Measurements from ENCODE around the gene SLC35A3. TPM values are rescaled to one million over a fixed set of nuclear protein-coding genes. Genes with fewer than 3 reads are reported as not detected.

The SLC35A3 gene
- total and polyA plus RNA-seq, 9 of the 15 experiments (the other 6 are each of a cell fraction or from before 2014, with no cell fraction given) = 3.5 to 21.7 (median 13.2) TPM

DNA sequence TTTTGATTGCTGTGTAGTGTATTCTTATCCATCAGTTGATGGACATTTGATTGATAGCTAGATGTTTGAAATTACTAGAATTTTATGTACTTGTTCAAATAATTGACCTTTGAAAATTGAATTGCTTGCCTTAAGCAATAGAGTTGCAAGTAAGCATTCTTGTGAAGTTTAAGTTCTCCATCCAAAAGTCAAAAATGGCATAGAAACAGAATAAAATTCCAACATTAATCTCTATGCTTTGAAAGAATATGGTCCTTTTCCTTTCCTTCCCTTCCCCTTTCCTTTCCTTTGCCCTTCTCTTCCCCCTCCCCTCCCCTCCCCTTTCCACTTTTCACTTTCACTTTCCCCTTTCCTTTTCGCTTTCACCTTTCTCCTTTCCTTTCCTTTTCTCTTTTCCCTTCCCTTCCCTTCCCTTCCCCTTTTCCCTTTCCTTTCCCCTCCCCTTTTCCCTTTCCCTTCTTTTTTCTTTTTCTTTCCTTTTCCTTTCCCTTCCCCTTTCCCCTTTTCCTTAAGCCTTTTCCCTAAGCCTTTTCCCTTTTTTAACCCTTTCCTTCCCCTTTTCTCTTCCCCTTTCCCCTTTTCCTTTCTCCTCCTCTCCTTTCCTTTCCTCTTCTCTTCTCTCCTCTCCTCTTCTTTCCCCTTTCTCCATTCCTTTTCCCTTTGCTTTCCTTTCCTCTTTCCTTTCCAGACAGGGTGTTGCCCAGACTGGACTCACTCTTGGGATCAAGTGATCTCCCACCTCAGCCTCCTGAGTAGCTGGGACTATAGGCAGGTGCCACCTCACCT is 95.6 kb downstream of the SLC35A3 start (continued):
- TF ChIP-seq THRAP3 (IDR thresholded peaks at IDR 0.05; ENCODE audit: borderline replicate concordance) (peak; percentile 91), LARP7 (IDR thresholded peaks at IDR 0.05) (peak; percentile 91), OTX1 (CRISPR knock-in tag; IDR thresholded peaks at IDR 0.05) (peak; percentile 52; the same call in 1 of the 2 replicates), KLF10 (CRISPR knock-in tag; IDR thresholded peaks at IDR 0.05) (no peak), ARHGAP35 (IDR thresholded peaks at IDR 0.05; ENCODE audit: partially characterized antibody) (peak; percentile 70), MAZ (CRISPR knock-in tag; conservative IDR thresholded peaks at IDR 0.05 in 1 of 2, IDR thresholded peaks at IDR 0.05 in 1 of 2) (no peak), MCM2 (IDR thresholded peaks at IDR 0.05; ENCODE audit: low read depth) (no peak), MEIS2 (IDR thresholded peaks at IDR 0.05; ENCODE audit: partially characterized antibody) (no peak), ADNP (tag; IDR thresholded peaks at IDR 0.05) (no peak), POLR2B (IDR thresholded peaks at IDR 0.05; ENCODE audit: low read depth, partially characterized antibody) (peak; percentile 40), SMARCA4 (IDR thresholded peaks at IDR 0.05) (peak; percentile 59; the same call in 1 of the 2 replicates), SUPT5H (IDR thresholded peaks at IDR 0.05) (peak; percentile 51), ZNF282 (CRISPR knock-in tag; IDR thresholded peaks at IDR 0.05) (no peak), CHD1 (IDR thresholded peaks at IDR 0.05; ENCODE audit: low read length) (no peak), ZNF311 (CRISPR knock-in tag; IDR thresholded peaks at IDR 0.05) (no peak), GATAD2A (IDR thresholded peaks at IDR 0.05) (peak; percentile 70; the same call in 1 of the 2 replicates), ZEB2 (IDR thresholded peaks at IDR 0.05) (0 out of 2 replicates have a peak, but pooled peaks have one; percentile 30), HNRNPUL1 (IDR thresholded peaks at IDR 0.05; ENCODE audit: low read length) (no peak), ZKSCAN1 (IDR thresholded peaks at IDR 0.05; ENCODE audit: low read depth, low read length) (no peak)
- TF ChIP-seq, protein P1, sequence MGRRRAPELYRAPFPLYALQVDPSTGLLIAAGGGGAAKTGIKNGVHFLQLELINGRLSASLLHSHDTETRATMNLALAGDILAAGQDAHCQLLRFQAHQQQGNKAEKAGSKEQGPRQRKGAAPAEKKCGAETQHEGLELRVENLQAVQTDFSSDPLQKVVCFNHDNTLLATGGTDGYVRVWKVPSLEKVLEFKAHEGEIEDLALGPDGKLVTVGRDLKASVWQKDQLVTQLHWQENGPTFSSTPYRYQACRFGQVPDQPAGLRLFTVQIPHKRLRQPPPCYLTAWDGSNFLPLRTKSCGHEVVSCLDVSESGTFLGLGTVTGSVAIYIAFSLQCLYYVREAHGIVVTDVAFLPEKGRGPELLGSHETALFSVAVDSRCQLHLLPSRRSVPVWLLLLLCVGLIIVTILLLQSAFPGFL (CRISPR knock-in tag; IDR thresholded peaks at IDR 0.05) = no peak
- TF ChIP-seq, protein P2, sequence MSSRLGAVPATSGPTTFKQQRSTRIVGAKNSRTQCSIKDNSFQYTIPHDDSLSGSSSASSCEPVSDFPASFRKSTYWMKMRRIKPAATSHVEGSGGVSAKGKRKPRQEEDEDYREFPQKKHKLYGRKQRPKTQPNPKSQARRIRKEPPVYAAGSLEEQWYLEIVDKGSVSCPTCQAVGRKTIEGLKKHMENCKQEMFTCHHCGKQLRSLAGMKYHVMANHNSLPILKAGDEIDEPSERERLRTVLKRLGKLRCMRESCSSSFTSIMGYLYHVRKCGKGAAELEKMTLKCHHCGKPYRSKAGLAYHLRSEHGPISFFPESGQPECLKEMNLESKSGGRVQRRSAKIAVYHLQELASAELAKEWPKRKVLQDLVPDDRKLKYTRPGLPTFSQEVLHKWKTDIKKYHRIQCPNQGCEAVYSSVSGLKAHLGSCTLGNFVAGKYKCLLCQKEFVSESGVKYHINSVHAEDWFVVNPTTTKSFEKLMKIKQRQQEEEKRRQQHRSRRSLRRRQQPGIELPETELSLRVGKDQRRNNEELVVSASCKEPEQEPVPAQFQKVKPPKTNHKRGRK (tag; IDR thresholded peaks at IDR 0.05) = peak; percentile 99
- TF ChIP-seq, protein P3, sequence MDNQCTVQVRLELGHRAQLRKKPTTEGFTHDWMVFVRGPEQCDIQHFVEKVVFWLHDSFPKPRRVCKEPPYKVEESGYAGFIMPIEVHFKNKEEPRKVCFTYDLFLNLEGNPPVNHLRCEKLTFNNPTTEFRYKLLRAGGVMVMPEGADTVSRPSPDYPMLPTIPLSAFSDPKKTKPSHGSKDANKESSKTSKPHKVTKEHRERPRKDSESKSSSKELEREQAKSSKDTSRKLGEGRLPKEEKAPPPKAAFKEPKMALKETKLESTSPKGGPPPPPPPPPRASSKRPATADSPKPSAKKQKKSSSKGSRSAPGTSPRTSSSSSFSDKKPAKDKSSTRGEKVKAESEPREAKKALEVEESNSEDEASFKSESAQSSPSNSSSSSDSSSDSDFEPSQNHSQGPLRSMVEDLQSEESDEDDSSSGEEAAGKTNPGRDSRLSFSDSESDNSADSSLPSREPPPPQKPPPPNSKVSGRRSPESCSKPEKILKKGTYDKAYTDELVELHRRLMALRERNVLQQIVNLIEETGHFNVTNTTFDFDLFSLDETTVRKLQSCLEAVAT (IDR thresholded peaks at IDR 0.05) = peak; percentile 32 to 81; a peak in 2 of 4 replicates
- TF ChIP-seq, protein P4, sequence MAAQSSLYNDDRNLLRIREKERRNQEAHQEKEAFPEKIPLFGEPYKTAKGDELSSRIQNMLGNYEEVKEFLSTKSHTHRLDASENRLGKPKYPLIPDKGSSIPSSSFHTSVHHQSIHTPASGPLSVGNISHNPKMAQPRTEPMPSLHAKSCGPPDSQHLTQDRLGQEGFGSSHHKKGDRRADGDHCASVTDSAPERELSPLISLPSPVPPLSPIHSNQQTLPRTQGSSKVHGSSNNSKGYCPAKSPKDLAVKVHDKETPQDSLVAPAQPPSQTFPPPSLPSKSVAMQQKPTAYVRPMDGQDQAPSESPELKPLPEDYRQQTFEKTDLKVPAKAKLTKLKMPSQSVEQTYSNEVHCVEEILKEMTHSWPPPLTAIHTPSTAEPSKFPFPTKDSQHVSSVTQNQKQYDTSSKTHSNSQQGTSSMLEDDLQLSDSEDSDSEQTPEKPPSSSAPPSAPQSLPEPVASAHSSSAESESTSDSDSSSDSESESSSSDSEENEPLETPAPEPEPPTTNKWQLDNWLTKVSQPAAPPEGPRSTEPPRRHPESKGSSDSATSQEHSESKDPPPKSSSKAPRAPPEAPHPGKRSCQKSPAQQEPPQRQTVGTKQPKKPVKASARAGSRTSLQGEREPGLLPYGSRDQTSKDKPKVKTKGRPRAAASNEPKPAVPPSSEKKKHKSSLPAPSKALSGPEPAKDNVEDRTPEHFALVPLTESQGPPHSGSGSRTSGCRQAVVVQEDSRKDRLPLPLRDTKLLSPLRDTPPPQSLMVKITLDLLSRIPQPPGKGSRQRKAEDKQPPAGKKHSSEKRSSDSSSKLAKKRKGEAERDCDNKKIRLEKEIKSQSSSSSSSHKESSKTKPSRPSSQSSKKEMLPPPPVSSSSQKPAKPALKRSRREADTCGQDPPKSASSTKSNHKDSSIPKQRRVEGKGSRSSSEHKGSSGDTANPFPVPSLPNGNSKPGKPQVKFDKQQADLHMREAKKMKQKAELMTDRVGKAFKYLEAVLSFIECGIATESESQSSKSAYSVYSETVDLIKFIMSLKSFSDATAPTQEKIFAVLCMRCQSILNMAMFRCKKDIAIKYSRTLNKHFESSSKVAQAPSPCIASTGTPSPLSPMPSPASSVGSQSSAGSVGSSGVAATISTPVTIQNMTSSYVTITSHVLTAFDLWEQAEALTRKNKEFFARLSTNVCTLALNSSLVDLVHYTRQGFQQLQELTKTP (IDR thresholded peaks at IDR 0.05; ENCODE audit: low read depth in 1 of 2, partially characterized antibody in 2 of 2) = peak in 1 of 2 experiments; percentile 66
